ENCODE data around the gene PHACTR3. TPM values are rescaled to one million over a fixed set of nuclear protein-coding genes. Genes with fewer than 3 reads are reported as not detected.

Gene PHACTR3
- total and polyA plus RNA-seq, 2 of the 8 experiments (the other 6 are each of a cell fraction or from before 2014, with no cell fraction given): 0.05 to 0.13 TPM

- TF ChIP-seq HDAC6 (IDR thresholded peaks at IDR 0.05; ENCODE audit: low read depth, low read length) (no peak), ATF2 (IDR thresholded peaks at IDR 0.05; ENCODE audit: low read length) (no peak), ATF3 (IDR thresholded peaks at IDR 0.05; ENCODE audit: insufficient read depth, low read depth, low read length) (no peak), CTBP2 (IDR thresholded peaks at IDR 0.05; ENCODE audit: borderline replicate concordance, insufficient read depth, insufficient read length, low read length) (no peak), SP2 (IDR thresholded peaks at IDR 0.05; ENCODE audit: low read length) (no peak), SP4 (IDR thresholded peaks at IDR 0.05; ENCODE audit: low read length) (no peak), RNF2 (IDR thresholded peaks at IDR 0.05; ENCODE audit: borderline replicate concordance, low read depth, low read length, missing control alignments, poor library complexity, severe bottlenecking) (no peak), EGR1 (IDR thresholded peaks at IDR 0.05; ENCODE audit: borderline replicate concordance, low read depth, low read length) (no peak), CHD1 (IDR thresholded peaks at IDR 0.05; ENCODE audit: low read depth, low read length) (no peak)
These were observed 20.7 kb upstream of the PHACTR3 start (continued) for GRCh38 chr20:59583428-59584277.
